ENCODE measurements around the gene PTGS1. TPM values are rescaled to one million over a fixed set of nuclear protein-coding genes. Genes with fewer than 3 reads are reported as not detected.
A peak's percentile ranks its signal among the peaks of the same experiment; 100 is the strongest.

The PTGS1 gene
- total and polyA plus RNA-seq, 9 of the 15 experiments (the other 6 are each of a cell fraction or from before 2014, with no cell fraction given), result 3.4 to 12.9 (median 5.3) TPM

DNA sequence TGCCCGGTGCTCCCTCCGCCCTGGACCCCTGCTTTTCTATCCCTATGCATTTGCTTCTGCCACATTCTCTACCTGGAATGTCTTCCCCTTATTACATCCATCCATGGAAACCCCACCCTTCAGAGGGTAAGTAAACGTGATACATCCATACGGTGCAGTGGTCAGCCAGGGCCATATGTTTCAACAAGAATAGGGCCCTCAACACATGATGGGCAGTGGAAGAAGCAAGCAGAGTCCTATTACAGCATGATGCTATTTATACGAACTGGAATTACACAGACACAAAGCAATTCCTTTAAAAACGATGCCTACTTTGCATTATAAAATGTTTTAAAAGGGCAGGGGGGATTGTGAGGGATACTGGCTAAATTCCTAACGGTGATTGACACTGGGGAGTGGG lies 38.2 kb upstream of the PTGS1 start:
- DNase-seq (ENCODE audit: extremely low read depth in 1 of 4, low spot score in 3 of 4) (no peak), ATAC-seq (no peak), FAIRE-seq (peak; percentile 6)
- TF ChIP-seq SMARCC2 (IDR thresholded peaks at IDR 0.05; ENCODE audit: low read depth), result no peak
- TF ChIP-seq TAF15 (IDR thresholded peaks at IDR 0.05; ENCODE audit: low read depth, low read length), result no peak
- TF ChIP-seq MCM3 (IDR thresholded peaks at IDR 0.05), result no peak
- no peak for TF ChIP-seq MYNN (IDR thresholded peaks at IDR 0.05)
- no peak for TF ChIP-seq MYNN (CRISPR knock-in tag; IDR thresholded peaks at IDR 0.05)
- no peak for TF ChIP-seq FUS (optimal IDR thresholded peaks at IDR 0.05; ENCODE audit: low read depth, low read length)
- TF ChIP-seq NFYB (IDR thresholded peaks at IDR 0.05; ENCODE audit: extremely low read depth, insufficient read length), result no peak
- Histone ChIP-seq H3K4me1 (replicated peaks in 1 of 2; ENCODE audit: control insufficient read depth in 2 of 2, insufficient read depth in 2 of 2, low read length in 2 of 2) (peaks cover 21 to 26% of the 10 kb centered on the region in 2 experiments), H3K79me2 (ENCODE audit: control insufficient read depth, insufficient read depth, low read length) (no peaks in the 10 kb centered on the region), H3K4me2 (ENCODE audit: insufficient read depth, low read length) (peak overlapping the region; percentile 73; the same call in 1 of the 2 replicates), H3K4me3 (no peak overlapping the region), H3K9me3 (replicated peaks; ENCODE audit: control insufficient read depth, insufficient read depth, low read depth, low read length) (no peaks in the 10 kb centered on the region), H2AFZ (ENCODE audit: low read depth, low read length) (no peak overlapping the region), H4K20me1 (replicated peaks; ENCODE audit: control insufficient read depth, insufficient read depth, low read length) (no peaks in the 10 kb centered on the region), H3K9ac (ENCODE audit: insufficient read depth in 1 of 2, low read depth in 2 of 2, low read length in 2 of 2) (no peak overlapping the region), H3K27ac (ENCODE audit: extremely low read depth, low read depth, low read length) (no peak overlapping the region; the same call in 2 of the 3 replicates), H3K36me3 (ENCODE audit: control insufficient read depth, insufficient read depth, low read length) (peaks cover 23% of the 10 kb centered on the region; the same call in 2 of the 3 replicates), H3K27me3 (ENCODE audit: control insufficient read depth in 2 of 2, insufficient read depth in 2 of 2, low read length in 2 of 2) (no peaks in the 10 kb centered on the region), H3K9me1 (ENCODE audit: control insufficient read depth, insufficient read depth, low read length) (peaks cover 2% of the 10 kb centered on the region)
- CTCF ChIA-PET (ENCODE audit: low intra/inter-chr PET ratio), result no interaction called here
- intact Hi-C loops (cut with micrococcal nuclease), result no loop called here
- no TSS peak for BruUV-seq (replicated peaks)
- POLR2A ChIA-PET, result no interaction called here
- in situ Hi-C loops (cut with MboI), result loop anchor here (25.0 kb wide), 1 partner anchor 645 kb away; no protein-coding TSS in a partner anchor
- 60% methylated on average over 7 of the region's 7 CpGs for WGBS (ENCODE audit: insufficient coverage, low coverage, missing lambda C conversion rate)
